GM23248 (cell line): ENCODE measurements around the gene MTA3. TPM values are rescaled to one million over a fixed set of nuclear protein-coding genes. Genes with fewer than 3 reads are reported as not detected.

Experiments used
- DNase-seq: peaks from one replicate; pipeline ENCODE4 v3.0.0-alpha.2; 2015
- H2AFZ ChIP-seq: fragments of 200-600 bp; sonication (generic); 2 replicates; pipeline ENCODE4 v1.6.1; 2016; ENCODE audit warnings: antibody characterized with exemption
- H3F3A ChIP-seq: fragments of 200-600 bp; sonication (generic); 2 replicates; pipeline ENCODE4 v1.6.1; 2016; ENCODE audit warnings: mild to moderate bottlenecking, antibody characterized with exemption, mixed run types; ENCODE audit not compliant: insufficient read depth
- H3K27ac ChIP-seq: fragments of 200-600 bp; sonication (generic); 2 replicates; pipeline ENCODE4 v1.5.1; 2016; ENCODE audit warnings: mild to moderate bottlenecking
- H3K27me3 ChIP-seq: fragments of 200-600 bp; sonication (generic); replicated peaks from 2 replicates; pipeline ENCODE4 v1.6.1; 2016; ENCODE audit warnings: mild to moderate bottlenecking; ENCODE audit not compliant: insufficient read depth
- H3K36me3 ChIP-seq: fragments of 200-600 bp; sonication (generic); 2 replicates; pipeline ENCODE4 v1.6.1; 2016; ENCODE audit warnings: low read depth, mild to moderate bottlenecking
- H3K4me1 ChIP-seq: fragments of 200-600 bp; sonication (generic); 2 replicates; pipeline ENCODE4 v1.6.1; 2016; ENCODE audit warnings: mild to moderate bottlenecking; ENCODE audit not compliant: insufficient read depth
- H3K4me2 ChIP-seq: fragments of 200-600 bp; sonication (generic); one replicate; pipeline ENCODE4 v1.6.1; 2016; ENCODE audit warnings: mild to moderate bottlenecking; ENCODE audit not compliant: unreplicated experiment
- H3K4me3 ChIP-seq: fragments of 200-600 bp; sonication (generic); 2 replicates; pipeline ENCODE4 v1.5.1; 2016; ENCODE audit warnings: mild to moderate bottlenecking
- H3K79me2 ChIP-seq: fragments of 200-600 bp; sonication (generic); 2 replicates; pipeline ENCODE4 v1.6.1; 2016; ENCODE audit warnings: mild to moderate bottlenecking; ENCODE audit not compliant: insufficient read depth
- H3K9ac ChIP-seq: fragments of 200-600 bp; sonication (generic); 2 replicates; pipeline ENCODE4 v1.6.1; 2016; ENCODE audit warnings: mild to moderate bottlenecking
- H3K9me2 ChIP-seq: fragments of 200-600 bp; sonication (generic); 2 replicates; pipeline ENCODE4 v1.6.1; 2016; ENCODE audit warnings: mixed run types, mild to moderate bottlenecking, moderate library complexity; ENCODE audit not compliant: insufficient read depth
- H3K9me3 ChIP-seq: fragments of 200-600 bp; sonication (generic); one replicate; pipeline ENCODE4 v1.6.1; 2017; ENCODE audit warnings: low read depth
- H4K20me1 ChIP-seq: fragments of 200-600 bp; sonication (generic); 2 replicates; pipeline ENCODE4 v1.6.0; 2016; ENCODE audit not compliant: insufficient read depth
- EZH2 ChIP-seq: fragments of 200-600 bp; sonication (generic); IDR thresholded peaks from 2 replicates; pipeline ENCODE4 v1.6.1; 2018; ENCODE audit warnings: antibody characterized with exemption, mild to moderate bottlenecking; ENCODE audit not compliant: insufficient read depth, poor library complexity, severe bottlenecking
- EZH2phosphoT487 ChIP-seq: fragments of 200-600 bp; sonication (generic); IDR thresholded peaks from 2 replicates; pipeline ENCODE4 v1.6.1; 2018; ENCODE audit warnings: antibody characterized with exemption, moderate library complexity, mild to moderate bottlenecking, low read depth; ENCODE audit not compliant: insufficient read depth
- WGBS, 2 experiments: methylation state at CpG; one replicate each; pipeline ENCODE4 v1.1.6; 2015 to 2017; ENCODE audit warnings: low lambda C conversion rate in 2 of 2, low coverage in 1 of 2; ENCODE audit errors: missing lambda C conversion rate in 2 of 2; 5-methylcytosine and 5-hydroxymethylcytosine counted together
- in situ Hi-C: fragments of 300-500 bp; cut with MboI; formaldehyde crosslinking; loops from 2 replicates; pipeline ENCODE4 v1.15.0; 2020
- polyA plus RNA-seq: library from polyadenylated mRNA; unstranded; fragments of >200 nt; fragmentation: Nextera tagmentation; extraction: Ambion mirVana; gene quantifications from 2 replicates; pipeline ENCODE4 v1.2.1, GENCODE V29; 2016
- total RNA-seq: library from RNA; depleted of rRNA; stranded (reverse); fragments of >200 nt; shearing (Covaris generic); gene quantifications from 2 replicates; pipeline ENCODE4 v1.2.3, GENCODE V29; 2014

Gene MTA3
- total and polyA plus RNA-seq, 2 experiments from 2014 or later, result 25.7 to 29.7 TPM

DNA sequence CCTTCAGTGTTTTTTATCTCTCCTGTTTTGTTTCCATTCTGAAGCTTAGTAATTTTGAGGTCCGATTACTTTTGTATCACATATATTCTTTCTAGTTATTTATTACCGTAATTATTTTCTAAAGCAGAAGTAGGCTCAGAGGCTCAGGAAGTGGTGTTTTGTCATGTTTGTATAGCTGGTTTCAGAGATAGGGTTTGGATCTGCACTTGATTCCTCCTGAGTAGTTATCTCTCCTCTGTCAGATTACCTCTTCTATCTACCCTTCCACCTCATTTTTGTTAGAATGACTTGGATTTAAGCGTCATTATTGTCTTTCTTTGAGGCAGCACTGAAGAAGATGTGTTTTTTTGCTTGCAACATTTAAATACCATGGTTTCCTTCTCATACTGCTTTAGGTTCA is 95.4 kb downstream of the MTA3 start:
- H3K36me3 ChIP-seq, result no peaks in the 10 kb centered on the region
- in situ Hi-C loops, result loop anchor here (10.0 kb wide), 1 partner anchor 159 kb away; no protein-coding TSS in a partner anchor
- WGBS, 2 experiments, result 93 to 98% methylated on average over 3 of the region's 3 CpGs

DNA sequence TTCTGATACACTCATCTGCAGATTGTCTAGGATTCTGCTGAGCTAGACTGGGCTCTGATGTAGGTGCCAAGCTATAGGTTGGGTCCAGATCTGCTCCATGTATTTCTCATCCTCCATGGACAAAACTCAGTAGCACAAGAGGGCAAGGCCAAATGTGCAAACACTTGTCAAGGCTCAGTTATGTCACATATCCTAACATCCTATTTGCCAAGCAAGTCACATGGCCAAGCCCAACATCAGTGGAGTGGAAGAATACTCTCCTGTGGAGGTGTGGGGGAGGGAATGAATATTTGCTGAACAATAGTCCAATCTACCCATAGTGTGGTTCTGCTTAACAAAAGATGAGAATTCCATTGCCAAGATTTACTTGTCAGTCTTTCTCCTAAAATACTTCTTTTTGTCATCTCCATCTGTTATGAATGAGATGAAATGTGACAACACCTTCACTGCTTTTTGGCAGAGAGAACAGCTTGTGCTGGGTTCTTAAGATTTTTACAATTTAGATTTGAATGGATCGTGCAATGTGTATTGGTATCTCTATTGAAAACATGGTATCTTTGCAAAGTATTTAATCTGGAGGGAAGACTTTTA is 105.7 kb downstream of the MTA3 start:
- in situ Hi-C loops, result no loop called here
- Histone ChIP-seq H3K4me1 (peaks cover 8% of the 10 kb centered on the region), H3K27me3 (no peaks in the 10 kb centered on the region)

More for the DNA sequence above, 95.4 kb downstream of the MTA3 start:
- Histone ChIP-seq H3K9me2 (no peaks in the 10 kb centered on the region), H3K9me3 (no peaks in the 10 kb centered on the region), H3K4me2 (no peak overlapping the region), H3F3A (no peaks in the 10 kb centered on the region), H3K4me3 (no peak overlapping the region), H2AFZ (no peak overlapping the region), H3K9ac (no peak overlapping the region), H3K27me3 (no peaks in the 10 kb centered on the region), H3K4me1 (no peaks in the 10 kb centered on the region), H4K20me1 (no peaks in the 10 kb centered on the region), H3K27ac (no peak overlapping the region), H3K79me2 (no peaks in the 10 kb centered on the region)
- no peak for TF ChIP-seq EZH2phosphoT487
- no peak for DNase-seq

DNA sequence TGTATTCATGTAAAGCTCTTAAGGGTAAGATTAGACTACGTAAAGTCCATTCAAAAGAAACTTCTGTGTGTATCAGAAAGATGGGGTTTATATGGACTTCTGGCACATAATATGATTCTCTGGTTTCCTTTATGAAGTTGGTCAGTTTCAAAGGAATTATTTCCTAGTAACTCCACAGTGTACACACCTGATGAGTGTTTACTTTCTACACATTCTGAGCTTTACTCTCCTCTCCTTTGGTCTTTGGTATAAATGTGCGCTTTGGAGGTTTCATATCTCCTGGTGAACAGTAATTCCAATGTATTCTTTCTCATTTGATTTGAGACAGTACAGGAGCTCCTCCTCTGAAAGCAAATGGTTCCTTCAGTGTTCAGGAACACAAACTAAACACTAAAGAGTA is 107.4 kb downstream of the MTA3 start:
- Histone ChIP-seq H4K20me1 (no peaks in the 10 kb centered on the region), H3K4me2 (no peak overlapping the region), H3K9me3 (no peaks in the 10 kb centered on the region), H3K36me3 (no peaks in the 10 kb centered on the region), H3K9ac (no peak overlapping the region), H2AFZ (no peak overlapping the region), H3F3A (no peaks in the 10 kb centered on the region), H3K4me3 (no peak overlapping the region), H3K79me2 (no peaks in the 10 kb centered on the region), H3K27ac (no peak overlapping the region), H3K9me2 (no peaks in the 10 kb centered on the region), H3K4me1 (peaks cover 7% of the 10 kb centered on the region), H3K27me3 (no peaks in the 10 kb centered on the region)
- in situ Hi-C loops, result no loop called here
- 94 to 95% methylated on average over 2 of the region's 2 CpGs for WGBS, 2 experiments
- DNase-seq, result no peak
- TF ChIP-seq EZH2phosphoT487 (no peak), EZH2 (no peak)

More for the DNA sequence above, 105.7 kb downstream of the MTA3 start:
- no peaks in the 10 kb centered on the region for H3F3A ChIP-seq
- no peaks in the 10 kb centered on the region for H3K79me2 ChIP-seq
- no peak for DNase-seq
- H3K4me2 ChIP-seq, result no peak overlapping the region
- no peaks in the 10 kb centered on the region for H4K20me1 ChIP-seq
- H3K9ac ChIP-seq, result no peak overlapping the region
- H3K4me3 ChIP-seq, result no peak overlapping the region
- 94 to 100% methylated on average over 1 of the region's 1 CpG for WGBS, 2 experiments
- H3K36me3 ChIP-seq, result no peaks in the 10 kb centered on the region
- no peak overlapping the region for H3K27ac ChIP-seq
- no peak for TF ChIP-seq EZH2phosphoT487
- H3K9me2 ChIP-seq, result no peaks in the 10 kb centered on the region
- no peak overlapping the region for H2AFZ ChIP-seq
- H3K9me3 ChIP-seq, result no peaks in the 10 kb centered on the region

DNA sequence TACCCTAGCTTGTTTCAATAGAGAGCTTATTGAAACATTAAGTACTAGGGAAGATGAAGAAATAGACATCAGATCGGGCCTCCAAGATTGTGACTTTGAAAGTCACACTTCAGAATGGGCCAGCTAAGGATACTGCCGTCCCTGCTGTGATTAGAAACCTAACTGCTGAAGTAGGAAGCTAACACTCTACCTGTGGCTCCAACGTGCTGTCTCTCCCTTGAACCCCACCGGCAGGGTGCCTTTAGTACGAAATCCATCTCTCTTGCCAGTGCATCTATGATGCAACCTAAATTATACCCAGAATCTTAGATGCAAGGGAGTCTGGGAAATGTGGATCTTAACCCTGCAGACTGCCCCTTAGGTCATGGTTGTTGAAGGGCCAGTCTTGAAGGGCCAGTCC is 116.9 kb downstream of the MTA3 start:
- no peak for DNase-seq
- Histone ChIP-seq H3K36me3 (peaks cover 12% of the 10 kb centered on the region; the same call in 1 of the 2 replicates), H3K27me3 (no peaks in the 10 kb centered on the region), H3K9ac (no peak overlapping the region), H3K4me2 (no peak overlapping the region), H4K20me1 (peaks cover 6% of the 10 kb centered on the region; the same call in 1 of the 2 replicates), H3K9me3 (no peaks in the 10 kb centered on the region), H3K27ac (no peak overlapping the region), H3F3A (no peaks in the 10 kb centered on the region), H3K79me2 (peaks cover 13% of the 10 kb centered on the region; the same call in 1 of the 2 replicates), H2AFZ (no peak overlapping the region), H3K4me1 (no peaks in the 10 kb centered on the region), H3K9me2 (no peaks in the 10 kb centered on the region), H3K4me3 (no peak overlapping the region)
- no peak for TF ChIP-seq EZH2
- no peak for TF ChIP-seq EZH2phosphoT487
- in situ Hi-C loops, result no loop called here
- WGBS, 2 experiments, result 84 to 90% methylated on average over 5 of the region's 5 CpGs
